GM23338 (cell line): ENCODE measurements around the gene RCE1. TPM values are rescaled to one million over a fixed set of nuclear protein-coding genes. Genes with fewer than 3 reads are reported as not detected.

Experiments used
- ATAC-seq: fragments of 200-7000 bp; cut with Tn5 transposase; 3 replicates; pipeline ENCODE4 v1.9.1; 2020
- DNase-seq: peaks from one replicate; pipeline ENCODE4 v3.0.0-alpha.2; 2015; ENCODE audit warnings: low spot score
- H2AFZ ChIP-seq: fragments of 200-600 bp; sonication (generic); 2 replicates; pipeline ENCODE4 v1.8.0; 2016; ENCODE audit warnings: antibody characterized with exemption, mild to moderate bottlenecking, moderate library complexity
- H3F3A ChIP-seq: fragments of 200-600 bp; sonication (generic); replicated peaks from 2 replicates; pipeline ENCODE4 v1.8.0; 2017; ENCODE audit warnings: antibody characterized with exemption, mixed run types, low read depth
- H3K27ac ChIP-seq: fragments of 200-600 bp; sonication (generic); 2 replicates; pipeline ENCODE4 v1.6.1; 2016; ENCODE audit warnings: low read depth
- H3K27me3 ChIP-seq: fragments of 200-600 bp; sonication (generic); 2 replicates; pipeline ENCODE4 v1.8.0; 2016; ENCODE audit warnings: mild to moderate bottlenecking, mixed run types, moderate library complexity; ENCODE audit not compliant: insufficient read depth
- H3K36me3 ChIP-seq: fragments of 200-600 bp; sonication (generic); 2 replicates; pipeline ENCODE4 v1.8.0; 2016; ENCODE audit warnings: mild to moderate bottlenecking; ENCODE audit not compliant: insufficient read depth
- H3K4me1 ChIP-seq: fragments of 200-600 bp; sonication (generic); 2 replicates; pipeline ENCODE4 v1.8.0; 2016; ENCODE audit warnings: mild to moderate bottlenecking, moderate library complexity; ENCODE audit not compliant: insufficient read depth
- H3K4me2 ChIP-seq: fragments of 200-600 bp; sonication (generic); 2 replicates; pipeline ENCODE4 v1.7.1; 2017; ENCODE audit warnings: mixed run types
- H3K4me3 ChIP-seq: fragments of 200-600 bp; sonication (generic); 2 replicates; pipeline ENCODE4 v1.6.1; 2016; ENCODE audit warnings: mixed run types
- H3K79me2 ChIP-seq: fragments of 200-600 bp; sonication (generic); replicated peaks from 2 replicates; pipeline ENCODE4 v1.8.0; 2017; ENCODE audit warnings: mild to moderate bottlenecking; ENCODE audit not compliant: insufficient read depth
- H3K9me2 ChIP-seq: fragments of 200-600 bp; sonication (generic); 2 replicates; pipeline ENCODE4 v1.8.0; 2017; ENCODE audit not compliant: insufficient read depth
- H4K20me1 ChIP-seq: fragments of 200-600 bp; sonication (generic); replicated peaks from 2 replicates; pipeline ENCODE4 v1.8.0; 2017; ENCODE audit warnings: mild to moderate bottlenecking; ENCODE audit not compliant: insufficient read depth
- H3K27ac Mint-ChIP-seq: 2 replicates; pipeline ENCODE4 v1.8.0; 2020; ENCODE audit warnings: inconsistent platforms, mild to moderate bottlenecking, moderate library complexity, mixed read lengths
- H3K27me3 Mint-ChIP-seq: 3 replicates; pipeline ENCODE4 v1.8.0; 2022; ENCODE audit warnings: low read depth, mild to moderate bottlenecking, moderate library complexity, mixed read lengths, inconsistent platforms; ENCODE audit not compliant: insufficient read depth, poor library complexity
- H3K36me3 Mint-ChIP-seq: 3 replicates; pipeline ENCODE4 v1.8.0; 2021; ENCODE audit warnings: low read depth, mild to moderate bottlenecking, inconsistent platforms, moderate library complexity, mixed read lengths
- H3K4me1 Mint-ChIP-seq: 3 replicates; pipeline ENCODE4 v1.8.0; 2020; ENCODE audit warnings: mild to moderate bottlenecking, inconsistent platforms, mixed read lengths
- H3K4me3 Mint-ChIP-seq: 3 replicates; pipeline ENCODE4 v1.8.0; 2021; ENCODE audit warnings: moderate library complexity, mild to moderate bottlenecking, inconsistent platforms, mixed read lengths
- H3K9me3 Mint-ChIP-seq: 3 replicates; pipeline ENCODE4 v1.8.0; 2020; ENCODE audit warnings: moderate library complexity, mild to moderate bottlenecking, inconsistent platforms, mixed read lengths
- CREB1 ChIP-seq: fragments of 250-450 bp; sonication (Bioruptor Pico); IDR thresholded peaks from 2 replicates; pipeline ENCODE4 v1.5.0; 2020; ENCODE audit warnings: low read depth, mild to moderate bottlenecking, moderate library complexity
- ETS1 ChIP-seq: IDR thresholded peaks from 2 replicates; pipeline ENCODE4 v1.6.1; 2016; ENCODE audit warnings: antibody characterized with exemption
- JUNB ChIP-seq: IDR thresholded peaks from one replicate; pipeline ENCODE4 v1.6.1; 2016; ENCODE audit warnings: antibody characterized with exemption; ENCODE audit not compliant: unreplicated experiment
- NANOG ChIP-seq: IDR thresholded peaks from 2 replicates; pipeline ENCODE4 v1.6.1; 2016; ENCODE audit warnings: antibody characterized with exemption, borderline replicate concordance
- POLR2AphosphoS5 ChIP-seq: IDR thresholded peaks from 2 replicates; pipeline ENCODE4 v1.6.1; 2016; ENCODE audit warnings: antibody characterized with exemption, low read depth
- STAT1 ChIP-seq: IDR thresholded peaks from one replicate; pipeline ENCODE4 v1.6.1; 2016; ENCODE audit warnings: antibody characterized with exemption; ENCODE audit not compliant: unreplicated experiment
- ZNF462 ChIP-seq: fragments of 250-450 bp; sonication (Bioruptor Pico); IDR thresholded peaks from 2 replicates; pipeline ENCODE4 v1.5.0; 2020; ENCODE audit warnings: mild to moderate bottlenecking, moderate library complexity
- polyA plus RNA-seq: library from polyadenylated mRNA; unstranded; fragments of >200 nt; fragmentation: Nextera tagmentation; extraction: Ambion mirVana; gene quantifications from 2 replicates; pipeline ENCODE4 v1.2.1, GENCODE V29; 2016
- total RNA-seq: library from RNA; depleted of rRNA; stranded (reverse); fragments of >200 nt; shearing (Covaris generic); gene quantifications from 2 replicates; pipeline ENCODE4 v1.2.3, GENCODE V29; 2014

The RCE1 gene
- total and polyA plus RNA-seq, 2 experiments from 2014 or later: 27.8 to 55.1 TPM

DNA sequence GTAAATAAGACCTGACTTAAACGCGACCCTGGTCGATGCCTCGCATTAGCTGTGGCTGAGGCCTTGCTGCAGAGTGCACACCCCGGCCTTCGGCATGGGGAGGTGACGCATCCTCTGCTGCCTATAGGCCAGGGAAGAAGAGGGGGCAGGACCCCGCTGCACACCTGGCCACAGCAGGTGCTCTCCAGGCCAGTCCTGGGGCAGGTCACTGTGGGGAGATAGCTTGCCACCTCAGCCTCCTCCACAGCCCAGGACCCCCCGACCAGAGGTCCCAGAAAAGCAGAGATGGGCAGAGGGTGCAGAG lies 26.3 kb downstream of the RCE1 start:
- Histone ChIP-seq H3K4me3 (no peak overlapping the region), H2AFZ (no peak overlapping the region), H3K79me2 (no peaks in the 10 kb centered on the region), H4K20me1 (no peaks in the 10 kb centered on the region), H3F3A (no peaks in the 10 kb centered on the region), H3K4me1 (no peaks in the 10 kb centered on the region; the same call in 1 of the 2 replicates), H3K27me3 (no peaks in the 10 kb centered on the region), H3K27ac (no peak overlapping the region), H3K9me2 (no peaks in the 10 kb centered on the region), H3K36me3 (no peaks in the 10 kb centered on the region), H3K4me2 (no peak overlapping the region)
- Mint-ChIP-seq H3K27me3 (peaks cover 12% of the 10 kb centered on the region), H3K4me1 (peaks cover 14% of the 10 kb centered on the region), H3K4me3 (no peak overlapping the region), H3K27ac (no peak overlapping the region), H3K36me3 (peaks cover 3% of the 10 kb centered on the region; the same call in 1 of the 3 replicates), H3K9me3 (no peaks in the 10 kb centered on the region; the same call in 2 of the 3 replicates)
- no peak for TF ChIP-seq CREB1 (CRISPR knock-in tag)
- no peak for TF ChIP-seq POLR2AphosphoS5
- TF ChIP-seq NANOG: no peak
- no peak for TF ChIP-seq ZNF462 (CRISPR knock-in tag)
- TF ChIP-seq JUNB: no peak
- no peak for TF ChIP-seq ETS1
- no peak for TF ChIP-seq STAT1
- no peak for ATAC-seq
- DNase-seq: no peak
